Lower leg skin (tissue), 4 donors: ENCODE results near the gene MTIF2. TPM values are rescaled to one million over a fixed set of nuclear protein-coding genes. Genes with fewer than 3 reads are reported as not detected.
"Not testable (repeated sequence)": the region's sequence is repeated elsewhere in the genome, so short reads cannot be mapped to it uniquely, and the experiment has no call there.

ENCODE experiments used
- DNase-seq, 2 donors: peaks; one replicate each; pipeline ENCODE4 v3.0.0-alpha.2; 2019; ENCODE audit warnings: low spot score in 2 of 2
- H3K4me3 ChIP-seq: fragments of 200-600 bp; sonication (generic); 2 replicates; pipeline ENCODE4 v1.5.1; 2017; ENCODE audit warnings: mild to moderate bottlenecking, low read depth; ENCODE audit not compliant: poor library complexity, severe bottlenecking
- POLR2A ChIP-seq, 2 donors: fragments of 450-650 bp; IDR thresholded peaks; one replicate each; pipeline ENCODE4 v1.6.1; 2016 to 2017; ENCODE audit warnings: antibody characterized with exemption in 2 of 2, mild to moderate bottlenecking in 1 of 2, moderate library complexity in 1 of 2
- WGBS, 2 donors: methylation state at CpG; one replicate each; pipeline ENCODE4 v1.1.5; 2018; 5-methylcytosine and 5-hydroxymethylcytosine counted together
- intact Hi-C: fragments of 100-400 bp; cut with DNase I; formaldehyde crosslinking; loops from one replicate; pipeline ENCODE4 v1.15.0; 2023; ENCODE audit warnings: low total_unique reads
- total RNA-seq, 4 donors: library from RNA; depleted of rRNA; stranded (reverse); fragments of >200 nt; gene quantifications; one replicate each; pipeline ENCODE4 v1.1.0, GENCODE V29; 2016
- TF ChIP-seq, protein P1 (sequence below), 3 donors: fragments of 450-650 bp; IDR thresholded peaks; one replicate each; pipeline ENCODE4 v1.5.1; 2016; ENCODE audit warnings: antibody characterized with exemption in 3 of 3, mild to moderate bottlenecking in 3 of 3, moderate library complexity in 2 of 3

The MTIF2 gene
- total RNA-seq, 4 donors from 2014 or later: 13.0 to 22.1 (median 16.3) TPM

DNA sequence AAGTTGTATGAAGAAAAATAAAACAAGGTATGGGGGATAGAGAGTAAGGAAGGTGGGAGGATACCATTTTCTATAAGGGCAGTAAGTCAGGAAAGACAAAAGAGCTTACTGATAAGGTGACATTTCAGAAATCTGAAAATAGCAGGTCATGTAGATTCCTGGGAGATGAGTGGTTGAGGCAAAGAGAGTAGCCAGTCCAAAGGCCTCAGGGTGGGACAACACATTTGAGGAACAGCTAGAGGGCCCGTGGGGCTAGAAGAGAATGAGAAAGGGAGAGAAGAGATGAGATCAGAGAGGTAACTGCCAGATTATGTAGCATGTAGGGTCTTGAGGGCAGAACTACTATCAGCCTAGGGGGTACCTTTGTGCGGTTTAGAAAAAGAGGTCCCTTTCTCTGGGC is 39.8 kb downstream of the MTIF2 start:
- 85 to 94% methylated on average over 2 of the region's 2 CpGs for WGBS, 2 donors
- no peak for DNase-seq
- TF ChIP-seq, protein P1, sequence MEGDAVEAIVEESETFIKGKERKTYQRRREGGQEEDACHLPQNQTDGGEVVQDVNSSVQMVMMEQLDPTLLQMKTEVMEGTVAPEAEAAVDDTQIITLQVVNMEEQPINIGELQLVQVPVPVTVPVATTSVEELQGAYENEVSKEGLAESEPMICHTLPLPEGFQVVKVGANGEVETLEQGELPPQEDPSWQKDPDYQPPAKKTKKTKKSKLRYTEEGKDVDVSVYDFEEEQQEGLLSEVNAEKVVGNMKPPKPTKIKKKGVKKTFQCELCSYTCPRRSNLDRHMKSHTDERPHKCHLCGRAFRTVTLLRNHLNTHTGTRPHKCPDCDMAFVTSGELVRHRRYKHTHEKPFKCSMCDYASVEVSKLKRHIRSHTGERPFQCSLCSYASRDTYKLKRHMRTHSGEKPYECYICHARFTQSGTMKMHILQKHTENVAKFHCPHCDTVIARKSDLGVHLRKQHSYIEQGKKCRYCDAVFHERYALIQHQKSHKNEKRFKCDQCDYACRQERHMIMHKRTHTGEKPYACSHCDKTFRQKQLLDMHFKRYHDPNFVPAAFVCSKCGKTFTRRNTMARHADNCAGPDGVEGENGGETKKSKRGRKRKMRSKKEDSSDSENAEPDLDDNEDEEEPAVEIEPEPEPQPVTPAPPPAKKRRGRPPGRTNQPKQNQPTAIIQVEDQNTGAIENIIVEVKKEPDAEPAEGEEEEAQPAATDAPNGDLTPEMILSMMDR (IDR thresholded peaks at IDR 0.05): no peak
- no peak for TF ChIP-seq POLR2A (IDR thresholded peaks at IDR 0.05)
- intact Hi-C loops: no loop called here
- no peak overlapping the region for H3K4me3 ChIP-seq

DNA sequence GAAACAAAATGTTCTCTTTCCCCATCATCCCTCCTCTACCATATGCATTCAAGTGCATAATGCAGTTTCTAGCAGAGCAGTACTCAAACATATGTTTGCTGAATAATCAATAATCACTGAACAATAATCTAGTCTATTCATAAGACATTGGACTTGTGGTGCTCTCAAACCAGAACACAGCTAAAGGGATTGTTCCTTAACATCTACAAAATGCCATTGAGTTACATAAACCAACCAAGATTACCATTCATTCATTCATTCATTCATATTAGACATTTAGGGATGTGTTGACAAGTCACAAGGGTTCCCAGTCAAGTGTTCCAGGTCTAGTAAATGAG is 40.8 kb downstream of the MTIF2 start:
- intact Hi-C loops: no loop called here
- H3K4me3 ChIP-seq: no peak overlapping the region
- no peak for DNase-seq
- TF ChIP-seq, protein P1 (IDR thresholded peaks at IDR 0.05): no peak
- TF ChIP-seq POLR2A (IDR thresholded peaks at IDR 0.05): no peak

DNA sequence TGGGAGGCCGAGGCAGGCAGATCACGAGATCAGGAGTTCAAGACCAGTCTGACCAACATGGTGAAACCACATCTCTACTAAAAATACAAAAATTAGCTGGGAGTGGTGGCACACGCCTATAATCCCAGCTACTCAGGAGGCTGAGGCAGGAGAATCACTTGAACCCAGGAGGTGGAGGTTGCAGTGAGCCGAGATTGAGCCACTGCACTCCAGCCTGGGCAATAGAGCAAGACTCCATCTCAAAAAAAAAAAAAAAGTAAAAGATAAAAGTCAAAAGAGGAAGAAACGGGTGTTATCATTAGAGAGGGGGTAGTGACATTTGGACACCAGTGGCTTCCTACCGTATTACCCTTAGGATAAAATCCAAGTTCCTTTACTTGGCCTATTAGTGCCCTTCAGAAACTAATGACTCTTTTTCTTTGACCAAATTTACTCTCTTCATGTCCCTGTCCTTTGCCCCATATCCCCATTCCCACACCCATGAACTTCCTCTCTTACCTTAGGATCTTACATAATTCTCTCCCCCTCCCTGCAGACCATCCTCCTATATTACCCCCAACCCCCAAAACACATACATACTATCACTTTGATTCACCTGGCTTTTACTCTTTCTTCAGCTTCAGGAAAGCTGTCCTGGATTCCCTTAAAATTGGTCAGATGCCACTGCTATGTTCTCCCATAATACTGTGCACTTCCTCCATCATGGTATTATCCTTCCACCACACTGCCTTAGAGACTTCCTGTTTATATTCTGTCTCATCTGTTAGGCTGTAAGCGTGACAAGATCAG is 41.4 kb downstream of the MTIF2 start:
- intact Hi-C loops, H3K4me3 ChIP-seq, DNase-seq: not testable (repeated sequence)
- WGBS, 2 donors: 70 to 75% methylated on average over 7 of the region's 7 CpGs

DNA sequence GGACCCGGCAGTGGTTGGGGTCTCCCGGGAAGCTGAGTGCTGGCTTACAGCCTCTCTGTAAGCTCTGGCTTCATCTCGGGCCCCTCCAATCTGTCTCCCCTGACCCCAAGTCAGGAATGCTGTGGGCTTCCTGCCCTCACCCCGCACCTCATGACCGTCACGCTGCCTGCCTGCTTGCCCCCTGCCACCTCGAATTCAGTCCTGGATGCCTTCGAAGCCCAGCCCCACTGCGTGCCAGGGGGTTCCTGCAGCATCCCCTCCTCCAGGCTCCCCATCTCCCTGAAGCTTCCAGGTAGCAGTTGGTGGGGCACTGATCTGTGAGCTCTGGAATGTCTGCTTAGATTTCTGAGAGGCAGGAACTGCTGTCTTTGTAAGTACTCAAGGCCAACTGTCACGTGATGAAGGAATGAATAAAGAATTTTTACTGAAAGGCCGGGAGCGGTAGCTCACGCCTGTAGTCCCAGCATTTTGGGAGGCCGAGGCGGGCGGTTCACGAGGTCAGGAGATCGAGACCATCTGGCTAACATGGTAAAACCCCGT is 43.5 kb downstream of the MTIF2 start:
- no peak overlapping the region for H3K4me3 ChIP-seq
- intact Hi-C loops: no loop called here
- WGBS, 2 donors: 85 to 86% methylated on average over 18 to 19 of the region's 19 CpGs
- TF ChIP-seq POLR2A (IDR thresholded peaks at IDR 0.05): no peak
- TF ChIP-seq, protein P1 (IDR thresholded peaks at IDR 0.05): no peak
- DNase-seq: no peak

DNA sequence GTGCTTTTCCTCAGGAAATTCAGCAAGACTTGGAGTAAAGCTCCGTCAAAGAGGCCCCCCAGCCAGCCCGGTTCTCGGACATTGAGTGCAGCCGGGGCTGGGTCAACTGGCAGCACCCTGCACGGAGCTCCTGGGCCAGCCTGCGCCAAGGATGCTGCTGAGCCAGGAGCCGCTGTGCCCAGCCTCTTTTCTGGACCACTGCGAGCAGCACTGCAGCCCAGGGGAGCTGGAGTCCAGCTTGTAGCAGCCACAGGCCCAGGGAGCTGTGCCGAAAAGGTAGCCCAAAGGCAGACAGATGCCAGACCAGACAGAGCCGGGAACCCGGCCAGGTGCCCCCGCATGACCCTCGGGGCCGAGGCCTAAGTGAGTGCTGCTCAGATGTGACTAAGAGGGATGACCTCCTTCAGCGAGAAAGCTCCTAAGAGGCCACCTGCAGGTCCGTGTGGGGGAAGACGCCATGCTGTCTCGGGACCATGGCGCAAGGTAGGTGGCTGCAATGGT is 44.2 kb downstream of the MTIF2 start:
- intact Hi-C loops: no loop called here
- no peak overlapping the region for H3K4me3 ChIP-seq
- 78 to 85% methylated on average over 17 to 19 of the region's 19 CpGs for WGBS, 2 donors
- TF ChIP-seq, protein P1 (IDR thresholded peaks at IDR 0.05): no peak
- no peak for TF ChIP-seq POLR2A (IDR thresholded peaks at IDR 0.05)
- no peak for DNase-seq

DNA sequence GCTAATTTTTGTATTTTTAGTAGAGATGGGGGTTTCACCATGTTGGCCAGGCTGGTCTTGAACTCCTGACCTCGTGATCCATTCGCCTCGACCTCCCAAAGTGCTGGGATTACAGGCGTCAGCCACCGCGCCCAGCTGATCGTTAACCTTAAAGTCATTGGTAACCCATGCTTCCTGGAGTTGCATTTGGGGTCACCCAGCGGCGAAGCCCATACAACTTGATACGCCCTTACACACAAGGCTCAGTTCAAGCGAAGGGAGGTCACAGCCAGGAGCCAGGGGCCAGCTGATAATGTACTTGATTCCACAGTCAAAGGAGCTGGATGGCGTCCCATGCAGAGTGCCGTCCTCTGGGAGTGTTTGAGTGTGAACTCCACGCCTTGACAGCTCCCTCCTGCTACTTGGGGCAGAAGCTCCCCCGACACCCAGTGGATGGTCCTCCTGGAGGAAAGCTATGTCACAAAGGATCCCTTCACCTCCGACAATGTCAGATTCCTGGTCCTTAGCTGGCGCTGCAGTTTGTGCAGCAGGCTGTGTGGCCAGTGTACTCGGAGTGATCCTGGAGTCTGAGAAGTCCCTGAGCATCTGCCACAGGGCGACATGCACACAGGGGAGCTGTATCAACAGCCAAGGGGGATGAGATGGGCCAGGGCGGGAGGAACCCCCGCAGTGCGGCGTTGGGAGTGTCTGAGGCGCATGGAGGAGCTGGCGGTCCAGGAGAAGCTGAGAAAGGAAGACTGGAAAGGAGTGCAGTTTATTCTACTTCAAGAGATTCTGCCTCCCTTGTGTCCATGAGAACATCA is 44.9 kb downstream of the MTIF2 start:
- WGBS, 2 donors: 85 to 91% methylated on average over 25 of the region's 25 CpGs
- H3K4me3 ChIP-seq: no peak overlapping the region
- TF ChIP-seq, protein P1 (IDR thresholded peaks at IDR 0.05): no peak
- no peak for TF ChIP-seq POLR2A (IDR thresholded peaks at IDR 0.05)
- DNase-seq: no peak
- intact Hi-C loops: no loop called here
